SK-MEL-5 (cell line): Measurements from ENCODE around the gene NUMB. TPM values are rescaled to one million over a fixed set of nuclear protein-coding genes. Genes with fewer than 3 reads are reported as not detected.

ENCODE experiments used
- DNase-seq: peaks from one replicate; pipeline ENCODE4 v3.0.0-alpha.2; 2016; ENCODE audit warnings: low read depth, low spot score
- in situ Hi-C: cut with HindIII; loops from 2 replicates; pipeline ENCODE4 v1.10.0; 2016; ENCODE audit warnings: low sequenced_read_pairs, high pct_unique_total_duplicates, low pct_unique_long_range_greater_than_20kb
- small RNA-seq, 2 experiments: library from RNA; depleted of rRNA; stranded (forward); fragments of <200 nt; gene quantifications; one replicate each; pipeline ENCODE3, GENCODE V24; 2014
- total RNA-seq: library from RNA; depleted of rRNA; stranded (reverse); fragments of >200 nt; shearing (Covaris generic); gene quantifications from 2 replicates; pipeline ENCODE4 v1.2.3, GENCODE V29; 2014; rRNA removed

The NUMB gene
- total RNA-seq, 1 experiment from 2014 or later: 10.8 TPM

DNA sequence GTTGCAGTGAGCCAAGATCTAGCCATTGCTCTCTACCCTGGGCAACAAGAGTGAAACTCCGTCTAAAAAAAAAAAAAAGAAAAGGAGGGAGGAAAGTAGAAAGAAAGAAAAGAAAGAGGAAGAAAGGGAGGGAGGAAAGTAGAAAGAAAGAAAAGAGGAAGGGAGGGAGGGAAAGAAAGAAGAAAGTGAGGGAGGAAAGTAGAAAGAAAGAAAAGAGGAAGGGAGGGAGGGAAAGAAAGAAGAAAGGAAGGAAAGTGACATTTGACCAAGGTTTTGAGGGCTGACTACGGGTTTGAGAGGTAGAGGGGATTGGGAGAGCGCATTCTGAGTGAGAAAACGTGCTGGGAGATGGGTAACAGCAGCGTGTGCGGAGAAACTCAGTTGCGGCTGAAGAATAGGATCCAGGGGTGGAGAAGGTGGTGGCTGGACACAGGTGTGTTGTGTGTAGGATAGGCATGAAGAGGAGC lies 221.6 kb downstream of the NUMB start:
- DNase-seq: no peak
- in situ Hi-C loops: no loop called here

DNA sequence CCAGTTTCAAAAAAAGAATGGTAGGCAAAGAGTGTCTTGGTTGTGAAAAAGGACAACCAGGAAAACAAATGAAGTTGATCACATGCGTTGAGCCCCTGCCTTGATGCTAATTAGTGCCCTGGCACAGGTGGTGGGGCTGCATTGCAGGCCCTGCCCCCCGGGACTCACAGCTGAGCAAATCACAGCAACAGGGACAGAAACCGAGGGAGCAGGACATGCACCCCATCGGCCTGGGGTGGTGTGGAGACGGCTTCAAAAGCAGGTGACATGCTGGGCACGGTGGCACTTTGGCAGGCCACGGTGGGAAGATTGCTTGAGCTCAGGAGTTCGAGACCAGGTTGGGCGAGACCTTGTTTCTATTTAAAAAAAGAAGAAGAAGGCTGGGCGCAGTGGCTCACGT lies 222.2 kb downstream of the NUMB start:
- in situ Hi-C loops: no loop called here
- DNase-seq: no peak

DNA sequence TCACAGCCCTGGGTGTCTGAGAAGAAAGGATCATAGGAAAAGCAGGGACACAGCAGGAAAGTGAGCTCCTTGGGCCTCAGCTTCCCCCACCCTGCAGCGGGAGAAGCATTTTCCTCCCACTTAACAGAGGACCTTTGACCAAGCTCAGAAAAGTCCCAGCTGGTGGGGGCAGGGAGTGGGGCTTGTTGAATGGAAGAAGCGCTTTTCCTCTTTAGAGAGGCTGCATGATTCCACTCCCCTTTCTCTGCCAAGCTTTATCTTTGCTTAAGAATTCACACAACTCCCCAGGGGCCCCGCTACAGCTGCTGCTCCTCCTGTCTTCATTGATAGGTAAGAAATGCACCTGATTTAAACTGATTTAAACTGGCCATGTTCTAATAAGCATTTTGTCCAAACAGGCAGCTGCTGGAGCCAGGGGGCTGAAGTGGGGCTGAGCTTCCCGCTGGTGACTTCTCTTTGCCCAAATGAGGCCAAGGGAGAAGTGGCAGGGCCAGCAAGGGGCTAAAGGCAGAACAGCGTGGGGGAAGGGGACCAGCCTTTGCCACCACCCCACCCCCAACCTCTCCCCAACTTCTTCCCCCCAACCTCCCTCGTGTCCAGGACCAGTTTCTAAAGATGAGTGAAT lies 222.7 kb downstream of the NUMB start:
- in situ Hi-C loops: no loop called here
- DNase-seq: no peak

DNA sequence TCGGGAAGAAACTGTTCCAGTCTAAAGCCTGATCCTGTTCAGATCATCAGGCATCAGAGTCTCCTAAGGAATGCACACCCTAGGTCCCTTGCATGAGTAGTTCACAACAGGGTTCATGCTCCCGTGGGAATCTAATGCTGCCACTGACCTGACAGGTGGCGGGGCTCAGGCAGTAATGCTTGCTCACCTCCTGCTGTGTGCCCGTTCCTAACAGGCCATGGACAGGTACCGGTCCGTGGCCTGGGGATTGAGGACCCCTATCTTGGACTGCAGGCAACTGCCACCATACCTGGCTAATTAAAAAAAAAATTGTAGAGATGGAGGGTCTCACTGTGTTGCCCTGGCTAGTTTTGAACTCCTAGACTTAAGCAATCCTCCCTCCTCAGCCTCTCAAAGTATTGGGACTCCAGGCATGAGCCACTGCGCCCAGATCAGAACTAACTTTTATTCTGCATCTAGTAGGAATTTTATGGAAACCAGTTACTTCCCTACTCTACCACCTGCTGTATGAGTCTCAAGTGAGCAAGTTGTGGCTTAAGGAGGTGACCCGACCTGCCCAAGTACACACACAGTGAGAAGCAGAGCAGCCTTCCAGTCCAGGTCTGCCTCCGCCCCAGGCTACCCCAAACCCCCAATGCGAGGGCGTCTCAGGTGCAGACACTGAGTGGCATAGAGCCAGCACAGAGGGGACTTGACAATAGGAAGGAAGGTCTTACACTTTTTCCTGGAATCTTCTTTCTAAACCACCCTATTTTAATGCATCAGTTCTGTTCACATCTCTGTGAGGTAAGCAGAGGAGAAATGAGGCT lies 223.6 kb downstream of the NUMB start:
- DNase-seq: no peak
- in situ Hi-C loops: no loop called here

- in situ Hi-C loops: no loop called here
- no peak for DNase-seq
Observed at GRCh38 chr14:73234029-73234428, 224.3 kb downstream of the NUMB start.

GRCh38 chr14:73233564-73233963 lies 224.8 kb downstream of the NUMB start:
- no peak for DNase-seq
- in situ Hi-C loops: no loop called here

GRCh38 chr14:73232984-73233383 lies 225.4 kb downstream of the NUMB start:
- in situ Hi-C loops: no loop called here
- no peak for DNase-seq

DNA sequence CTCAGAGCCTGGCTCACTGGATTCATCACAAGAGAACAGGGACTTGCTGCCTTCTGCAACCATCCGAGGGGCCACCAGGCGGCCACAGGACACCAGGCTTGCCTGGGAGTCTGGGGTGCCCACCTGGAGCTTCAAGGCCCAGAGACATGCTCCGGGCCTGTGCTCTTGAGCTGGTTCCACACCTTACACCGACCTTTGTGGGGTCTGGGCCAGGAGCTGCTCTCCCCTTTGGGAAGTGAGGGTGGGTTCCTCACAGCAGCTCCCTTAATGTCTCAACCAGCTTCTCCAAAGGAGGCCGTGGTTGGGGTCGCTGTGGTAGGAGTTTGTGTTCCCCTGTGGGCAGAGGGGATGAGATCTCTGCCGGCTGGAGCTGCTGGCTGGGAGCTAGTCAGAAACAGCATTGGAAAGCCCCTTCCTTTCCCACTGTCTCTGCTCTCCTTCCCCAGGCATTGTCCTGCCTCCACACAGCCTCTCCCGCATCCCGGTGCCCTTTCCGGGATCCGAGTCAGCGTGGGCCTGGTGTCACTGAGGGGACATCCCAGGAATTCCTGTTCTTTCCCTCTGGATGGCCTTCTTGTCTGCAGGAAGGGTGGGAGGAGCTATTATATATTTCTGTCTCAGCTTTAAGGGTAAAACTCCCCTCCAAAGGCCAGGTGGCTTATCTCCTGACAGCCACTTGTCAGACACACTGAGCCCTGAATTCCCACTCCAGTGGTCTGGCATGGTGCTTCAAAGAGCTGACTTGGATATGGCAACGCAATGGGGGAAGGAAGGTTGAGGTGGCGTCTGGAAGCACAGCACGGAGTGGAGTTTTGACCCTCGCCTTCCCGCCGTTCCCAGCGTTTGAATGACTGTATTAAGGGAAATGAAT lies 226.1 kb downstream of the NUMB start:
- peak; percentile 27 for DNase-seq
- in situ Hi-C loops: no loop called here

DNA sequence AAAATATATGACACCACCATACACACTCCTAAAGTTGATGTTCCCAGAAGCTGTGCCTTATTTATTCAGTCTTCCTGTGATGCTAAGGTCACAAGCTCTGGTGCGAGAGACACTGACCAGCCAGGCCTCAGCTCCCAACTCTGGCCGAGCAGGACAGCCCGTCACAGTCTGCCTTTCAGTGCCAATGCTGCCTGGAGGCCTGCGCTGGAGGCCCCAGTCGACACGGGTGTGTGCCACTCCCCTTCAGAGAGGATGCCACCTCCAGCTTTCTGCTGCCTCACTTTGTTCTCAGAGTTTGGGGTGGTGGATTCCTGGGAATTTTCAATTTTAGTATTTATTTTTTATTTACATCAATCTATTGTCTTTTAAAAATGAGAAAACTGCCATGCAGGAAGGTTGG lies 228.3 kb downstream of the NUMB start:
- in situ Hi-C loops: no loop called here
- no peak for DNase-seq

DNA sequence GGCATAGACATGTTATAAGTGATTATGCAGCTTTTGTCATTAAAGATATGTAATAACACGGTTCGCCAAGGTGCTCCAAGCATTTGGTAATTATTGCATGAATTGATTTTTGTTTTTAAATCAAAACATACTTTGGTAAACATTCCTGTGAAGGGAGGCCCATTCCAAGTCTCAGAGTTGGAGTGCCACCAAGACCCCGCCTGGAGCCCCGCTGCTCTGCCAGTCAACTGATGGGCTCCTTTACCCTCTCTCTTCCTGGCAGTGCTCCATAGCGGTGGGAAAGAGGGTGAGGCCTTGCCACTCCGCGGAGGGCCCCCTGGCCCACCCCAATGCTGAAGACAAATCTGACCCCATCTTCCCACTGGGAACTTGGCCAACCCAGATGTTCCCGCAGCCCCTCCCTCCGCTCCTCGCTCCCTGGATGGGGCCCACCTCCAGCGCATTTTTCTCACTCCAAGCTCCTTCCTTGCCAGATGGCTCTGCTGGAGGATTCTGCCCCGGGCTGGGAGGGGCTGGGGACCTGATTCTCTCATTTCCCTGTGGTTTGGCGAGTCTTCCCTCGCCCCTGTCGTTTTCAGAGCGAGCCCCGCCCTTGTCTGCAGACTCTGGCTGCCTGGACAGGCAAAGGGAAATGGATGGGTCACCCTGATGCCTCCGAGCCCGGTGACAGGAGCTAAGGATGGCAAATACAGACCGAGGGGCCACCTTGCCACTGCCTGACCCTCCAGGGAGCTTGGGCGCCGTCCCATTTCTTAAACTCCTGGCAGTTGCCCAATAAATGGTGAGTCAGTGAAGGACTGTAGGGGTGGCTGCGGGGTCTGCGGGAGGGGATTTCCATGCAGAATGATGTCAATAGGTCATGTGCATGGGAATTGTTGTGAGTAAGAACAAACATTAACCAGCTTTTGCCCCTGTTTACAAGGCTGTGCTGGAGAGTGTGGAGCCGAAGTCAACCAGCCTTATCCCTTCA lies 230.2 kb downstream of the NUMB start:
- in situ Hi-C loops: no loop called here
- no peak for DNase-seq

GRCh38 chr14:73225496-73225895 lies 232.8 kb downstream of the NUMB start:
- in situ Hi-C loops: no loop called here
- no peak for DNase-seq

Small RNA genes within 50 kb of the gene (small RNA-seq; reads per million reads assigned to genes)
- 0 reads per million in 2 experiments for gene RNU6-419P

Other genes starting within 250 kb of the NUMB start
- gene PAPLN, start 221.0 kb downstream of the NUMB start, total RNA-seq: not detected in 2 replicates
- gene RIOX1, start 32.4 kb upstream of the NUMB start, total RNA-seq: 23.3 and 27.3 TPM in 2 replicates
- 3.3 and 8.6 TPM in 2 replicates for gene ACOT1, start 78.6 kb upstream of the NUMB start, total RNA-seq
- gene HEATR4, start 100.4 kb upstream of the NUMB start, total RNA-seq: 0.37 TPM in 1 of 2 replicates, not detected in the other
- gene ACOT2, start 110.7 kb upstream of the NUMB start, total RNA-seq: 73.4 and 86.5 TPM in 2 replicates
- 0.11 and 0.43 TPM in 2 replicates for gene ACOT4, start 133.3 kb upstream of the NUMB start, total RNA-seq
- 0.18 TPM in 1 of 2 replicates, not detected in the other for gene ACOT6, start 154.0 kb upstream of the NUMB start, total RNA-seq
- gene DNAL1, start 186.4 kb upstream of the NUMB start, total RNA-seq: 7.1 and 15.1 TPM in 2 replicates